T-helper 2 cell treated with Interferon-gamma antibody and Interleukin-4, amounts not matched to agents 5 μg/mL and 100 μg/mL, for 36 hours (primary cell): ENCODE measurements around the gene LRRC55.
"Not testable (repeated sequence)": the region's sequence is repeated elsewhere in the genome, so short reads cannot be mapped to it uniquely, and the experiment has no call there.

ENCODE experiments used
- DNase-seq: peaks from one replicate; pipeline ENCODE4 v3.0.0; 2021; ENCODE audit warnings: low spot score
- H3K27ac Mint-ChIP-seq: one replicate; pipeline ENCODE4 v1.8.0; 2021; ENCODE audit warnings: mild to moderate bottlenecking, mixed read lengths
- H3K27me3 Mint-ChIP-seq: one replicate; pipeline ENCODE4 v1.8.0; 2021; ENCODE audit warnings: low read depth, mixed read lengths
- H3K36me3 Mint-ChIP-seq: one replicate; pipeline ENCODE4 v1.8.0; 2021; ENCODE audit warnings: low read depth, mixed read lengths
- H3K4me1 Mint-ChIP-seq: one replicate; pipeline ENCODE4 v1.8.0; 2021; ENCODE audit warnings: low read depth, mixed read lengths
- H3K4me3 Mint-ChIP-seq: one replicate; pipeline ENCODE4 v1.8.0; 2022; ENCODE audit warnings: mild to moderate bottlenecking, moderate library complexity, mixed read lengths
- H3K9me3 Mint-ChIP-seq: one replicate; pipeline ENCODE4 v1.8.0; 2021; ENCODE audit warnings: mixed read lengths

Gene LRRC55

GRCh38 chr11:57155400-57155799 lies 26.4 kb upstream of the LRRC55 start:
- no peak for DNase-seq
- H3K27ac Mint-ChIP-seq, result no peak overlapping the region

GRCh38 chr11:57155838-57156607 lies 25.7 kb upstream of the LRRC55 start:
- Mint-ChIP-seq H3K27ac (no peak overlapping the region), H3K9me3 (no peaks in the 10 kb centered on the region), H3K36me3 (no peaks in the 10 kb centered on the region), H3K4me3 (no peak overlapping the region), H3K27me3 (peaks cover 5% of the 10 kb centered on the region), H3K4me1 (no peaks in the 10 kb centered on the region)
- no peak for DNase-seq

More at GRCh38 chr11:57155400-57155799, 26.4 kb upstream of the LRRC55 start:
- H3K9me3 Mint-ChIP-seq, result no peaks in the 10 kb centered on the region
- H3K4me3 Mint-ChIP-seq, result no peak overlapping the region
- H3K4me1 Mint-ChIP-seq, result no peaks in the 10 kb centered on the region
- no peaks in the 10 kb centered on the region for H3K36me3 Mint-ChIP-seq
- peaks cover 5% of the 10 kb centered on the region for H3K27me3 Mint-ChIP-seq

GRCh38 chr11:57156928-57157327 lies 24.8 kb upstream of the LRRC55 start:
- no peaks in the 10 kb centered on the region for H3K9me3 Mint-ChIP-seq
- H3K4me3 Mint-ChIP-seq, result no peak overlapping the region
- peaks cover 8% of the 10 kb centered on the region for H3K27me3 Mint-ChIP-seq
- no peak for DNase-seq
- no peaks in the 10 kb centered on the region for H3K4me1 Mint-ChIP-seq
- no peak overlapping the region for H3K27ac Mint-ChIP-seq
- H3K36me3 Mint-ChIP-seq, result no peaks in the 10 kb centered on the region

DNA sequence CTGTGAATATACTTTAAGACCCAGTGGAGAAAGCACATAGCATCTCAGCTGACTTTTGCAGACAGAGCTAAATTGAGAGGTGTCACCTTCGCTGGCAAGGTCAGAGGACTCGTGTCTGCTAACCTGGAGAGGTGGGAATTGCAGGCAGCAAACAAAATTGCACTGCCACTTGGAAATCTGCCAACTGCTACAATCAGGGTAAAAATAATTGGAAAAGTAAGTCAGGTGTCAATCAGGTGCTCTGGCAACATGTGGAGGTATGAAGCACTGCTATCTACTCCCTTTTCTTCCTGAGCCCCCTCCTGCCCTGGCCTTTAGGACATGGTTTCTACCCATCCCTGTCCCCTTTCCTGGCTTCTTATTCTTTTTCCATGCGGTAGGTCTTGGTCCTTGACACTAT lies 24.1 kb upstream of the LRRC55 start:
- Mint-ChIP-seq H3K27me3 (peaks cover 10% of the 10 kb centered on the region), H3K36me3 (no peaks in the 10 kb centered on the region), H3K4me1 (no peaks in the 10 kb centered on the region), H3K4me3 (no peak overlapping the region), H3K9me3 (no peaks in the 10 kb centered on the region), H3K27ac (no peak overlapping the region)
- no peak for DNase-seq

- Mint-ChIP-seq H3K27me3 (peaks cover 10% of the 10 kb centered on the region), H3K4me1 (no peaks in the 10 kb centered on the region), H3K9me3 (no peaks in the 10 kb centered on the region), H3K27ac (no peak overlapping the region), H3K4me3 (no peak overlapping the region), H3K36me3 (no peaks in the 10 kb centered on the region)
- DNase-seq, result no peak
Measured at GRCh38 chr11:57158180-57158579, 23.6 kb upstream of the LRRC55 start.

DNA sequence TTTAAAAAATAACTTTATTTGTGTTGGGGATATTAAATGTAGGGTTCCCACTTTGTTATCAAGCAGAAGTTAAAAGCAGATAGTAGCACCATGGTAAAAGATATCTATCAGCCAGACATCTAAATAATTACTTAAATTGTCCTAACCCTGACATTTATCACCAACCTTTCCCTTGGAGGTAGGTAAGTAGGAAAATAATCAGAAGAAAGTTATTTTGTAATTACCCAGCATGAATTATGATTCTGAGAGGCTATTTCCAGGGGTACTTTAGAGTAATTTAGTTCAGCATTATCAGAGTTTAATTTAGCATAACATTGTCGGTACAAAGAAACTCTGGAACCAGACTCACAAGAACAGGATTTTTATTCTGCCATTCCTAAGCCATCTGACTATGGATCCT lies 23.2 kb upstream of the LRRC55 start:
- no peak for DNase-seq

DNA sequence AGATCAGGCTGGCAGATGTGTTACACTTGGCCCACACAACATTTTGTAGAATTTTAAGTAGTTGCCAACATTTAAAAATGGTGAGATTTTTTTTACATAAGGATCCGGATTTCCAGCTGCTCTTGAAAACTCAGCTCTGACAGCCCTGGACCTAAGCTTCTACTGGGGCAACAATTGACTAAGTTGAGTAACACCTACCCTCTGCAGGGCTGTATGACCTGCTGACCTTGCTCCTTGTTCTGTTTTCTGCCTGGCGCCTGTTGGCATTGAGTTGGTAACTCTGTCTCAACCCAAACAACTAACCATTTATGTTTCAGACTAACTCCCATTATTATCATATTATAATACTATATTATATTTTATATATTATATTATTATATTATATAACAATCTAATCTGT lies 21.1 kb upstream of the LRRC55 start:
- H3K27ac Mint-ChIP-seq, result no peak overlapping the region
- no peaks in the 10 kb centered on the region for H3K36me3 Mint-ChIP-seq
- no peak overlapping the region for H3K4me3 Mint-ChIP-seq
- no peaks in the 10 kb centered on the region for H3K4me1 Mint-ChIP-seq
- DNase-seq, result no peak
- peaks cover 10% of the 10 kb centered on the region for H3K27me3 Mint-ChIP-seq
- H3K9me3 Mint-ChIP-seq, result no peaks in the 10 kb centered on the region

More for the DNA sequence above, 23.2 kb upstream of the LRRC55 start:
- Mint-ChIP-seq H3K4me3 (no peak overlapping the region), H3K36me3 (no peaks in the 10 kb centered on the region), H3K27ac (no peak overlapping the region), H3K27me3 (peaks cover 10% of the 10 kb centered on the region), H3K9me3 (no peaks in the 10 kb centered on the region), H3K4me1 (no peaks in the 10 kb centered on the region)

DNA sequence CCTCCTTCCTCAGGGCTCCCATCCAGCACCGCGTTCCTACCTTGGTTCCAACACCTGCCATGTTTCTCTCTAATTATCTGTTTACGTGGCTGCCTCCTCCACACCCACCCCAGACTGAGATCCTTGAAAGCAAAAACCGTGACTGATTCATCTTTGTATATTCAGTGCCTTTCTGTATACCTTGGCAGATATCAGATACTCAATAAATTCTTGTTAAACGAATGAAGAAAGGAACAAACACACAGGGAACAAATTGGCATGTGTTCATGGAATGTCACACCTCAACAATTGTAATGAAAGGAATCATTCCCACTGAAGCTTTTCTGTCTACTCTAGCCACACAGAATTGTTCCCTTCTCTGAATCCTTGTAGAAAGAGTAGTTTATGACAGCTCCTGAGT lies 20.4 kb upstream of the LRRC55 start:
- no peak for DNase-seq
- Mint-ChIP-seq H3K9me3 (no peaks in the 10 kb centered on the region), H3K36me3 (no peaks in the 10 kb centered on the region), H3K27me3 (peaks cover 10% of the 10 kb centered on the region), H3K4me1 (no peaks in the 10 kb centered on the region), H3K4me3 (no peak overlapping the region), H3K27ac (no peak overlapping the region)

DNA sequence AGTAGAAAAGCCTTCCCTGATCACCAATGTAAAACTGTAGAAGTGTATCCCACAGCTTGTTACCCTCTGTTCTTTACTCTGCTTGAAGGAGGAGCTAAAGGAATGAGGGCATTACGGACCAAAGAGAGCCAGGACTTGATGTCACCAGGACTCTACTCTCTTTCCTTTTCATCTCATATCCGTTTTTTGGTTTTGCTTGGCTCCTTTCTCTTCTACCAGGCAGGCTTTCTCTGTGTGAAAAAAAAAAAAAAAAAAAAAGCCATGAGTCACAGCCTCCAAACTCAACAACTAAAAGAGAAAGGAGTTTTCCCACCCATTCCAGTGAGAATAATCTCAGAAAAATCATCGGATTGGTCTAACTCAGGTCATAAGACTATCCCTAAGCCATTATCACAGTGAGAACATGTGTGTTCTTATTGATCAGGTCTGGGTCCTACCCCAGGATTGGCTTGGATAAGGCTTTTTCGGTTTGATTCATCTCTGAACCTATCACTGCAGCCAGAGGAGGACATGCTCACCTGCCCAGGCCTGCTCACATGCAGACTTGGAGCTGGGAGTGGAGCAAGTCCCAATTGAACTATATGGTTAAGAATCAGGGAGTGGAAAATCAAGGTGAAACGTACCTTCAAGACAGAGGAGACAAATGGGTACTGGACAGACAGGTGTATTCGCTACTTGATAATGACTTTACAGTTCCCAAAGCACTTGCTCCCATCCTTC lies 19.4 kb upstream of the LRRC55 start:
- DNase-seq, result no peak
- Mint-ChIP-seq H3K27ac (no peak overlapping the region), H3K27me3 (peaks cover 9% of the 10 kb centered on the region), H3K9me3 (no peaks in the 10 kb centered on the region), H3K36me3 (no peaks in the 10 kb centered on the region), H3K4me3 (no peak overlapping the region), H3K4me1 (no peaks in the 10 kb centered on the region)

DNA sequence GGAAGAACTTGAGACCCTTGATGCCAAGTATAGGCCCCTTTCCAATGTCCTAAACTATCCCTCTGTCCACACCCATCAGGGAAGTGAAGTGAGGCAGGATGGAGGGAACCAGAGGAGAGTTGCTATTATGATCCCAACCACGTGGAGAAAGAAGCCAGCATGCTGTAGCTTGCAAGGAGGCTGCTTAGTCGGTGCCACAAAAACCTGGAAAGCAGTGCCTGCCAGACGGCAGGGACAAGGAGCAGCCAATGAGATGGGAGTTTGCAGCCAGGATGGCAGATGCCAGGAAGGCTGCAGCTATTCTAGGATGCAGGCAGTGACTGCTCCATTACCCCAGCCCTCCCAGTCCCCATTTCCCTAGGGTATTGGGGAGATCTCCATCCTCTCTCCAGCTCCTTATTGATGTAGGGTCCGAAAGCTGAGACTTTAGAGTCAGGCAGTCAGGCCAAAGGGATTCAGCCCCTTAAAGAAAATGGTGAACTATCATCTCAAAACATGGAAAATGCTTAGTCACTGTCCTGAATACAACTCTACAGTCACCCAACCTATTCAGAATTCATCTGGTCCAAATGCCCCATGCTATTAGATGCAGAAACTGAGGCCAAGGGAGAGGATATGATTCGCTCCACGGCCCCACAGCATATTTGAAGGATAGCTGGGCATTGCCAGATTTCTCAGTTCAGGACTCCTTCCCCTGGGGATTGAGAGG lies 18.4 kb upstream of the LRRC55 start:
- no peaks in the 10 kb centered on the region for H3K36me3 Mint-ChIP-seq
- no peak overlapping the region for H3K27ac Mint-ChIP-seq
- no peaks in the 10 kb centered on the region for H3K9me3 Mint-ChIP-seq

GRCh38 chr11:57164317-57164716 lies 17.4 kb upstream of the LRRC55 start:
- Mint-ChIP-seq H3K4me3 (no peak overlapping the region), H3K4me1 (no peaks in the 10 kb centered on the region), H3K27me3 (peaks cover 5% of the 10 kb centered on the region), H3K27ac (no peak overlapping the region), H3K9me3 (no peaks in the 10 kb centered on the region), H3K36me3 (no peaks in the 10 kb centered on the region)
- no peak for DNase-seq

More for the DNA sequence above, 18.4 kb upstream of the LRRC55 start:
- Mint-ChIP-seq H3K4me3 (no peak overlapping the region), H3K27me3 (peaks cover 7% of the 10 kb centered on the region), H3K4me1 (no peaks in the 10 kb centered on the region)
- no peak for DNase-seq

- Mint-ChIP-seq H3K4me3 (no peak overlapping the region), H3K27ac (no peak overlapping the region), H3K27me3 (no peaks in the 10 kb centered on the region), H3K36me3 (no peaks in the 10 kb centered on the region), H3K9me3 (no peaks in the 10 kb centered on the region), H3K4me1 (no peaks in the 10 kb centered on the region)
- DNase-seq, result no peak
Measured at GRCh38 chr11:57167125-57167846, 14.5 kb upstream of the LRRC55 start.

GRCh38 chr11:57169732-57170313 lies 11.9 kb upstream of the LRRC55 start:
- not testable (repeated sequence) for H3K9me3 Mint-ChIP-seq, DNase-seq, H3K4me1 Mint-ChIP-seq, H3K36me3 Mint-ChIP-seq, H3K27ac Mint-ChIP-seq, H3K27me3 Mint-ChIP-seq, H3K4me3 Mint-ChIP-seq
